ENCODE results near the gene CAPSL. TPM values are rescaled to one million over a fixed set of nuclear protein-coding genes. Genes with fewer than 3 reads are reported as not detected.

Gene CAPSL
- total and polyA plus RNA-seq, 2 of the 8 experiments (the other 6 are each of a cell fraction or from before 2014, with no cell fraction given): not detected

DNA sequence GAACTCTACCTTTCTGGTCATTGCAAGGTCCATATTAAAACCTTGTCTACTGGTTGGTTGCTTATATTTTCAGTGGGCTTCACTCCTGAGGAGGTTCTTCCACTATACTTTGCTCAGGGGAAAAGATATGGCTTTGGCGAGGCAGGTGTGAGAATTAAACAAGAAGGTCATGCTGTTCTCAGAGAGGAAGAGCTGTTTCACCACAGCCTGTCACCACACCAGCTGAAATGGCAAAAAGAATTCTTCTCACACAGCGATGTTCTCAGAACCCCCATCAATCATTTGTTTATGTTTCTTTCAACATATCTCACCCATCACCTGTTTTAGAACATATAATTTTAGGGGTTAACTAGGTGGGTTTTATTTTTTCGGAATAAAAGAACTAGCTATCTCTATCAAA is 38.6 kb downstream of the CAPSL start (continued):
- TF ChIP-seq, protein P1, sequence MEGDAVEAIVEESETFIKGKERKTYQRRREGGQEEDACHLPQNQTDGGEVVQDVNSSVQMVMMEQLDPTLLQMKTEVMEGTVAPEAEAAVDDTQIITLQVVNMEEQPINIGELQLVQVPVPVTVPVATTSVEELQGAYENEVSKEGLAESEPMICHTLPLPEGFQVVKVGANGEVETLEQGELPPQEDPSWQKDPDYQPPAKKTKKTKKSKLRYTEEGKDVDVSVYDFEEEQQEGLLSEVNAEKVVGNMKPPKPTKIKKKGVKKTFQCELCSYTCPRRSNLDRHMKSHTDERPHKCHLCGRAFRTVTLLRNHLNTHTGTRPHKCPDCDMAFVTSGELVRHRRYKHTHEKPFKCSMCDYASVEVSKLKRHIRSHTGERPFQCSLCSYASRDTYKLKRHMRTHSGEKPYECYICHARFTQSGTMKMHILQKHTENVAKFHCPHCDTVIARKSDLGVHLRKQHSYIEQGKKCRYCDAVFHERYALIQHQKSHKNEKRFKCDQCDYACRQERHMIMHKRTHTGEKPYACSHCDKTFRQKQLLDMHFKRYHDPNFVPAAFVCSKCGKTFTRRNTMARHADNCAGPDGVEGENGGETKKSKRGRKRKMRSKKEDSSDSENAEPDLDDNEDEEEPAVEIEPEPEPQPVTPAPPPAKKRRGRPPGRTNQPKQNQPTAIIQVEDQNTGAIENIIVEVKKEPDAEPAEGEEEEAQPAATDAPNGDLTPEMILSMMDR (IDR thresholded peaks at IDR 0.05; ENCODE audit: control extremely low read depth in 1 of 3, insufficient read depth in 1 of 3, low read depth in 1 of 3, low read length in 3 of 3): no peak
